ENCODE data around the gene RGP1. TPM values are rescaled to one million over a fixed set of nuclear protein-coding genes. Genes with fewer than 3 reads are reported as not detected.

Gene RGP1
- total RNA-seq, 4 donors from 2014 or later: 18.6 to 21.3 (median 20.2) TPM

- TF ChIP-seq POLR2A (IDR thresholded peaks at IDR 0.05) (no peak), EP300 (IDR thresholded peaks at IDR 0.05) (no peak)
- TF ChIP-seq, protein P1, sequence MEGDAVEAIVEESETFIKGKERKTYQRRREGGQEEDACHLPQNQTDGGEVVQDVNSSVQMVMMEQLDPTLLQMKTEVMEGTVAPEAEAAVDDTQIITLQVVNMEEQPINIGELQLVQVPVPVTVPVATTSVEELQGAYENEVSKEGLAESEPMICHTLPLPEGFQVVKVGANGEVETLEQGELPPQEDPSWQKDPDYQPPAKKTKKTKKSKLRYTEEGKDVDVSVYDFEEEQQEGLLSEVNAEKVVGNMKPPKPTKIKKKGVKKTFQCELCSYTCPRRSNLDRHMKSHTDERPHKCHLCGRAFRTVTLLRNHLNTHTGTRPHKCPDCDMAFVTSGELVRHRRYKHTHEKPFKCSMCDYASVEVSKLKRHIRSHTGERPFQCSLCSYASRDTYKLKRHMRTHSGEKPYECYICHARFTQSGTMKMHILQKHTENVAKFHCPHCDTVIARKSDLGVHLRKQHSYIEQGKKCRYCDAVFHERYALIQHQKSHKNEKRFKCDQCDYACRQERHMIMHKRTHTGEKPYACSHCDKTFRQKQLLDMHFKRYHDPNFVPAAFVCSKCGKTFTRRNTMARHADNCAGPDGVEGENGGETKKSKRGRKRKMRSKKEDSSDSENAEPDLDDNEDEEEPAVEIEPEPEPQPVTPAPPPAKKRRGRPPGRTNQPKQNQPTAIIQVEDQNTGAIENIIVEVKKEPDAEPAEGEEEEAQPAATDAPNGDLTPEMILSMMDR (IDR thresholded peaks at IDR 0.05): no peak
- DNase-seq (ENCODE audit: low spot score in 2 of 2): no peak
- Histone ChIP-seq H3K27ac (no peak overlapping the region), H3K9me3 (no peaks in the 10 kb centered on the region), H3K4me1 (peaks cover 0 to 3% (median 0%) of the 10 kb centered on the region in 4 donors), H3K27me3 (no peaks in the 10 kb centered on the region), H3K4me3 (no peak overlapping the region), H3K36me3 (peaks cover 0 to 98% (median 33%) of the 10 kb centered on the region in 3 donors)
- WGBS, 2 donors: 81 to 93% methylated on average over 4 to 6 of the region's 6 CpGs
These were observed 8.8 kb upstream of the RGP1 start for GRCh38 chr9:35740243-35740642.

- Histone ChIP-seq H3K27me3 (no peaks in the 10 kb centered on the region), H3K36me3 (peaks cover 0 to 83% (median 33%) of the 10 kb centered on the region in 3 donors), H3K9me3 (no peaks in the 10 kb centered on the region), H3K4me3 (no peak overlapping the region), H3K27ac (no peak overlapping the region), H3K4me1 (peaks cover 0 to 15% (median 11%) of the 10 kb centered on the region in 4 donors)
- no peak for TF ChIP-seq EP300 (IDR thresholded peaks at IDR 0.05)
- TF ChIP-seq, protein P1 (IDR thresholded peaks at IDR 0.05): no peak
- TF ChIP-seq POLR2A (IDR thresholded peaks at IDR 0.05): no peak
- no peak for DNase-seq (ENCODE audit: low spot score in 2 of 2)
- WGBS, 2 donors: 82 to 92% methylated on average over 7 of the region's 7 CpGs
These were observed 7.3 kb upstream of the RGP1 start for GRCh38 chr9:35741740-35742139.

GRCh38 chr9:35743452-35743851 lies 5.6 kb upstream of the RGP1 start:
- TF ChIP-seq POLR2A (IDR thresholded peaks at IDR 0.05) (no peak), EP300 (IDR thresholded peaks at IDR 0.05) (no peak)
- TF ChIP-seq, protein P1 (IDR thresholded peaks at IDR 0.05): no peak

GRCh38 chr9:35743880-35744518 lies 5.1 kb upstream of the RGP1 start:
- no peak for DNase-seq (ENCODE audit: low spot score in 2 of 2)
- no peaks in the 10 kb centered on the region for H3K27me3 ChIP-seq
- H3K4me3 ChIP-seq: no peak overlapping the region
- no peaks in the 10 kb centered on the region for H3K9me3 ChIP-seq
- peaks cover 0 to 61% (median 16%) of the 10 kb centered on the region in 3 donors for H3K36me3 ChIP-seq
- 85 to 91% methylated on average over 8 of the region's 8 CpGs for WGBS, 2 donors
- TF ChIP-seq, protein P1 (IDR thresholded peaks at IDR 0.05): no peak
- no peak for TF ChIP-seq POLR2A (IDR thresholded peaks at IDR 0.05)
- no peak for TF ChIP-seq EP300 (IDR thresholded peaks at IDR 0.05)
- no peak overlapping the region for H3K27ac ChIP-seq
- H3K4me1 ChIP-seq: peaks cover 0 to 32% (median 27%) of the 10 kb centered on the region in 4 donors

More at GRCh38 chr9:35743452-35743851, 5.6 kb upstream of the RGP1 start:
- Histone ChIP-seq H3K9me3 (no peaks in the 10 kb centered on the region), H3K4me1 (peaks cover 0 to 32% (median 27%) of the 10 kb centered on the region in 4 donors), H3K4me3 (no peak overlapping the region), H3K36me3 (peaks cover 0 to 66% (median 19%) of the 10 kb centered on the region in 3 donors), H3K27me3 (no peaks in the 10 kb centered on the region), H3K27ac (no peak overlapping the region)
- DNase-seq (ENCODE audit: low spot score in 2 of 2): no peak
- 63 to 66% methylated on average over 2 of the region's 2 CpGs for WGBS, 2 donors

GRCh38 chr9:35745569-35745968 lies 3.5 kb upstream of the RGP1 start:
- no peaks in the 10 kb centered on the region for H3K9me3 ChIP-seq
- H3K4me3 ChIP-seq: no peak overlapping the region
- DNase-seq (ENCODE audit: low spot score in 2 of 2): no peak
- 48 to 62% methylated on average over 1 of the region's 1 CpG for WGBS, 2 donors
- no peak overlapping the region for H3K27ac ChIP-seq
- H3K4me1 ChIP-seq: peaks cover 0 to 42% (median 36%) of the 10 kb centered on the region in 4 donors
- TF ChIP-seq EP300 (IDR thresholded peaks at IDR 0.05) (no peak), POLR2A (IDR thresholded peaks at IDR 0.05) (no peak)
- TF ChIP-seq, protein P1 (IDR thresholded peaks at IDR 0.05): no peak
- H3K36me3 ChIP-seq: peaks cover 0 to 46% (median 16%) of the 10 kb centered on the region in 3 donors
- no peaks in the 10 kb centered on the region for H3K27me3 ChIP-seq
